LNCaP clone FGC (cell line): ENCODE data around the gene EFHC2.

Source experiments
- DNase-seq: peaks from one replicate; pipeline ENCODE4 v3.0.0-alpha.2; 2011; ENCODE audit warnings: low read depth
- H3K4me3 ChIP-seq: 2 replicates; pipeline ENCODE4 v1.5.1; 2011; ENCODE audit warnings: mild to moderate bottlenecking, low read depth, low read length, control low read depth
- CTCF ChIP-seq: IDR thresholded peaks from 2 replicates; pipeline ENCODE4 v1.5.1; 2012; ENCODE audit warnings: mild to moderate bottlenecking; ENCODE audit not compliant: control insufficient read depth, insufficient read depth; ENCODE audit errors: extremely low read depth

Gene EFHC2

GRCh38 chrX:44104699-44105098, 238.8 kb downstream of the EFHC2 start:
- no peak for DNase-seq
- TF ChIP-seq CTCF: no peak

GRCh38 chrX:44101281-44101680, 242.2 kb downstream of the EFHC2 start:
- DNase-seq: no peak
- no peak for TF ChIP-seq CTCF
- no peak overlapping the region for H3K4me3 ChIP-seq

More at GRCh38 chrX:44104699-44105098, 238.8 kb downstream of the EFHC2 start:
- H3K4me3 ChIP-seq: no peak overlapping the region

- H3K4me3 ChIP-seq: no peak overlapping the region
- DNase-seq: no peak
- TF ChIP-seq CTCF: no peak
Measured at GRCh38 chrX:44099366-44099765, 244.1 kb downstream of the EFHC2 start.
